ENCODE data around the gene IL1F10. TPM values are rescaled to one million over a fixed set of nuclear protein-coding genes. Genes with fewer than 3 reads are reported as not detected.

IL1F10 gene
- total and polyA plus RNA-seq, 2 of the 13 experiments (the other 11 are each of a cell fraction or from before 2014, with no cell fraction given): not detected

- TF ChIP-seq, protein P1, sequence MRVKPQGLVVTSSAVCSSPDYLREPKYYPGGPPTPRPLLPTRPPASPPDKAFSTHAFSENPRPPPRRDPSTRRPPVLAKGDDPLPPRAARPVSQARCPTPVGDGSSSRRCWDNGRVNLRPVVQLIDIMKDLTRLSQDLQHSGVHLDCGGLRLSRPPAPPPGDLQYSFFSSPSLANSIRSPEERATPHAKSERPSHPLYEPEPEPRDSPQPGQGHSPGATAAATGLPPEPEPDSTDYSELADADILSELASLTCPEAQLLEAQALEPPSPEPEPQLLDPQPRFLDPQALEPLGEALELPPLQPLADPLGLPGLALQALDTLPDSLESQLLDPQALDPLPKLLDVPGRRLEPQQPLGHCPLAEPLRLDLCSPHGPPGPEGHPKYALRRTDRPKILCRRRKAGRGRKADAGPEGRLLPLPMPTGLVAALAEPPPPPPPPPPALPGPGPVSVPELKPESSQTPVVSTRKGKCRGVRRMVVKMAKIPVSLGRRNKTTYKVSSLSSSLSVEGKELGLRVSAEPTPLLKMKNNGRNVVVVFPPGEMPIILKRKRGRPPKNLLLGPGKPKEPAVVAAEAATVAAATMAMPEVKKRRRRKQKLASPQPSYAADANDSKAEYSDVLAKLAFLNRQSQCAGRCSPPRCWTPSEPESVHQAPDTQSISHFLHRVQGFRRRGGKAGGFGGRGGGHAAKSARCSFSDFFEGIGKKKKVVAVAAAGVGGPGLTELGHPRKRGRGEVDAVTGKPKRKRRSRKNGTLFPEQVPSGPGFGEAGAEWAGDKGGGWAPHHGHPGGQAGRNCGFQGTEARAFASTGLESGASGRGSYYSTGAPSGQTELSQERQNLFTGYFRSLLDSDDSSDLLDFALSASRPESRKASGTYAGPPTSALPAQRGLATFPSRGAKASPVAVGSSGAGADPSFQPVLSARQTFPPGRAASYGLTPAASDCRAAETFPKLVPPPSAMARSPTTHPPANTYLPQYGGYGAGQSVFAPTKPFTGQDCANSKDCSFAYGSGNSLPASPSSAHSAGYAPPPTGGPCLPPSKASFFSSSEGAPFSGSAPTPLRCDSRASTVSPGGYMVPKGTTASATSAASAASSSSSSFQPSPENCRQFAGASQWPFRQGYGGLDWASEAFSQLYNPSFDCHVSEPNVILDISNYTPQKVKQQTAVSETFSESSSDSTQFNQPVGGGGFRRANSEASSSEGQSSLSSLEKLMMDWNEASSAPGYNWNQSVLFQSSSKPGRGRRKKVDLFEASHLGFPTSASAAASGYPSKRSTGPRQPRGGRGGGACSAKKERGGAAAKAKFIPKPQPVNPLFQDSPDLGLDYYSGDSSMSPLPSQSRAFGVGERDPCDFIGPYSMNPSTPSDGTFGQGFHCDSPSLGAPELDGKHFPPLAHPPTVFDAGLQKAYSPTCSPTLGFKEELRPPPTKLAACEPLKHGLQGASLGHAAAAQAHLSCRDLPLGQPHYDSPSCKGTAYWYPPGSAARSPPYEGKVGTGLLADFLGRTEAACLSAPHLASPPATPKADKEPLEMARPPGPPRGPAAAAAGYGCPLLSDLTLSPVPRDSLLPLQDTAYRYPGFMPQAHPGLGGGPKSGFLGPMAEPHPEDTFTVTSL (CRISPR knock-in tag; IDR thresholded peaks at IDR 0.05; ENCODE audit: borderline replicate concordance): 0 out of 2 replicates have a peak, but pooled peaks have one; percentile 54
- TF ChIP-seq, protein P2, sequence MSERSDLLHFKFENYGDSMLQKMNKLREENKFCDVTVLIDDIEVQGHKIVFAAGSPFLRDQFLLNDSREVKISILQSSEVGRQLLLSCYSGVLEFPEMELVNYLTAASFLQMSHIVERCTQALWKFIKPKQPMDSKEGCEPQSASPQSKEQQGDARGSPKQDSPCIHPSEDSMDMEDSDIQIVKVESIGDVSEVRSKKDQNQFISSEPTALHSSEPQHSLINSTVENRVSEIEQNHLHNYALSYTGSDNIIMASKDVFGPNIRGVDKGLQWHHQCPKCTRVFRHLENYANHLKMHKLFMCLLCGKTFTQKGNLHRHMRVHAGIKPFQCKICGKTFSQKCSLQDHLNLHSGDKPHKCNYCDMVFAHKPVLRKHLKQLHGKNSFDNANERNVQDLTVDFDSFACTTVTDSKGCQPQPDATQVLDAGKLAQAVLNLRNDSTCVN (CRISPR knock-in tag; IDR thresholded peaks at IDR 0.05; ENCODE audit: borderline replicate concordance): no peak
Observed at GRCh38 chr2:113111823-113112287, 44.1 kb downstream of the IL1F10 start (continued).

DNA sequence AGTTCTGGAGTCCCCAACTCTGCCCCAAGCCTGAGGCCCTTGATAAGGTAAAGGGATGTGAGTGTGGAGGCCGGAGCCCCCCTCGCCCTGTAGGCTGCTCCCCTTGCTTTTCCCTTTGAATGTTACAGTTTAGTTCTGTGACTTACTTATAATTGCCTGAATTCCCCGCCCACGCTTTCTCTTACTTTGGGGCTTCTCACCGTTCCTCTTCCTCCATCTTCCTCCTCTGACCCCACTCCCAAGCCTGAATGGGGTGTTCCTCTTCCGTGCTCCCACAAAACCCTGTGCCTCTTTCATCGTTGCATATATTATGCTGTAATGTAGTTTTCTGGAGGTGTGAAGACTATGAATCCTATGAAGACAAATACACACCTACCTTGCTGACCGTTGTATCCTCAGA is 44.7 kb downstream of the IL1F10 start:
- FAIRE-seq (no peak), DNase-seq (ENCODE audit: low spot score) (no peak), ATAC-seq (no peak)
- H3K79me2 ChIP-seq (ENCODE audit: insufficient read depth, low read length): no peaks in the 10 kb centered on the region
- H3K9me3 ChIP-seq (ENCODE audit: low read length): no peaks in the 10 kb centered on the region
- WGBS (ENCODE audit: low lambda C conversion rate): 43% methylated on average over 8 of the region's 8 CpGs
- no TSS peak for BruUV-seq (replicated peaks)
- no peaks in the 10 kb centered on the region for H3K36me3 ChIP-seq (replicated peaks in 1 of 2; ENCODE audit: control insufficient read depth in 1 of 2, insufficient read depth in 2 of 2, low read length in 2 of 2)
- peaks cover 47% of the 10 kb centered on the region for H3K4me1 ChIP-seq (ENCODE audit: insufficient read depth, low read length)
- no peak overlapping the region for H3K4me3 ChIP-seq (replicated peaks in 1 of 3; ENCODE audit: insufficient read depth in 1 of 3, low read depth in 2 of 3, low read length in 3 of 3)
- TF ChIP-seq ZNF274 (CRISPR knock-in tag; IDR thresholded peaks at IDR 0.05) (no peak), NAIF1 (CRISPR knock-in tag; IDR thresholded peaks at IDR 0.05; ENCODE audit: borderline replicate concordance) (no peak), ZNF430 (CRISPR knock-in tag; IDR thresholded peaks at IDR 0.05) (no peak)
- no peaks in the 10 kb centered on the region for H4K20me1 ChIP-seq (ENCODE audit: insufficient read depth, low read length)
- ChIA-PET POLR2A (no interaction called here), CTCF (ENCODE audit: low intra/inter-chr PET ratio, low total read pairs) (no interaction called here)
- H2AFZ ChIP-seq (ENCODE audit: low read length): no peak overlapping the region
- intact Hi-C loops (cut with micrococcal nuclease; ENCODE audit: unreplicated experiment): no loop called here
- in situ Hi-C loops (cut with HindIII; ENCODE audit: extremely low pct_ligation_motif_present, low pct_unique_long_range_greater_than_20kb): no loop called here
- peaks cover 2 to 31% of the 10 kb centered on the region in 2 experiments; a peak in 4 of 5 replicates for H3K27me3 ChIP-seq (ENCODE audit: control insufficient read depth in 1 of 2, insufficient read depth in 2 of 2, low read length in 2 of 2)
- H3K27ac ChIP-seq (ENCODE audit: extremely low read length, insufficient read depth, low read length): no peak overlapping the region
- no peak overlapping the region for H3K4me2 ChIP-seq (ENCODE audit: low read depth, low read length)
- no peak overlapping the region for H3K9ac ChIP-seq (ENCODE audit: insufficient read depth, low read depth, low read length)

Measured in HepG2 (cell line).